ENCODE measurements around the gene FAM229A.

FAM229A gene

GRCh38 chr1:32392325-32392724 is 30.0 kb upstream of the FAM229A start:
- H3K4me3 ChIP-seq (ENCODE audit: low read length) = no peak overlapping the region
- DNase-seq (ENCODE audit: low read depth) = no peak
- TF ChIP-seq CTCF (conservative IDR thresholded peaks at IDR 0.05; ENCODE audit: low read depth, low read length) = no peak

- DNase-seq (ENCODE audit: low read depth) = no peak
- H3K4me3 ChIP-seq (ENCODE audit: low read length) = no peak overlapping the region
- TF ChIP-seq CTCF (conservative IDR thresholded peaks at IDR 0.05; ENCODE audit: low read depth, low read length) = no peak
Measured at GRCh38 chr1:32390904-32391870, 28.9 kb upstream of the FAM229A start.

- H3K4me3 ChIP-seq (ENCODE audit: low read length) = no peak overlapping the region
- DNase-seq (ENCODE audit: low read depth) = no peak
- TF ChIP-seq CTCF (conservative IDR thresholded peaks at IDR 0.05; ENCODE audit: low read depth, low read length) = no peak
Measured at GRCh38 chr1:32388641-32389040, 26.4 kb upstream of the FAM229A start.

GRCh38 chr1:32386676-32387392 is 24.5 kb upstream of the FAM229A start:
- no peak for DNase-seq (ENCODE audit: low read depth)
- TF ChIP-seq CTCF (conservative IDR thresholded peaks at IDR 0.05; ENCODE audit: low read depth, low read length) = no peak
- H3K4me3 ChIP-seq (ENCODE audit: low read length) = no peak overlapping the region

GRCh38 chr1:32380057-32380456 is 17.8 kb upstream of the FAM229A start:
- TF ChIP-seq CTCF (conservative IDR thresholded peaks at IDR 0.05; ENCODE audit: low read depth, low read length) = no peak
- DNase-seq (ENCODE audit: low read depth) = no peak
- H3K4me3 ChIP-seq (ENCODE audit: low read length) = no peak overlapping the region

- no peak for DNase-seq (ENCODE audit: low read depth)
- H3K4me3 ChIP-seq (ENCODE audit: low read length) = no peak overlapping the region
- TF ChIP-seq CTCF (conservative IDR thresholded peaks at IDR 0.05; ENCODE audit: low read depth, low read length) = no peak
Measured at GRCh38 chr1:32377541-32378220, 15.4 kb upstream of the FAM229A start.

Data from retinal pigment epithelial cell (primary cell).